IMR-90 (cell line): ENCODE data around the gene ERGIC1. TPM values are rescaled to one million over a fixed set of nuclear protein-coding genes. Genes with fewer than 3 reads are reported as not detected.

Source experiments
- ATAC-seq: fragments of 200-7000 bp; cut with Tn5 transposase; 2 replicates; pipeline ENCODE4 v1.9.1; 2020; ENCODE audit warnings: low read depth, mild to moderate bottlenecking, moderate library complexity
- Bru-seq: library from RNA; stranded (reverse); fragments of 400-500 nt; gene quantifications from one replicate; lab custom pipeline; 2021; lab: Mats Ljungman, UMichigan
- BruChase-seq, 2 experiments: library from RNA; stranded (reverse); fragments of 400-500 nt; gene quantifications; one replicate each; lab custom pipeline; 2021; lab: Mats Ljungman, UMichigan
- BruUV-seq: library from RNA; stranded (reverse); fragments of 400-500 nt; replicated peaks from 2 replicates; lab custom pipeline; 2021; lab: Mats Ljungman, UMichigan
- CTCF ChIA-PET: fragments of 300-600 bp; formaldehyde crosslinking; extraction: SDS; loops from one replicate; lab custom pipeline; 2021; ENCODE audit warnings: antibody characterized with exemption; lab: Yijun Ruan, JAX
- POLR2A ChIA-PET: fragments of 300-600 bp; sonication (Branson Sonifier 250); formaldehyde crosslinking; loops from one replicate; lab custom pipeline; 2022; ENCODE audit warnings: antibody characterized with exemption; ENCODE audit not compliant: unreplicated experiment; lab: Charles Lee
- DNase-seq: peaks from one replicate; pipeline ENCODE4 v3.0.0; 2013
- H2AFZ ChIP-seq: replicated peaks from 2 replicates; pipeline ENCODE3; 2013; ENCODE audit warnings: low read length, mild to moderate bottlenecking; ENCODE audit not compliant: poor library complexity
- H2AK5ac ChIP-seq: 2 replicates; pipeline ENCODE4 v1.6.1; 2013; ENCODE audit warnings: low read depth, low read length, inconsistent platforms
- H2AK9ac ChIP-seq: replicated peaks from 2 replicates; pipeline ENCODE3; 2013; ENCODE audit warnings: mild to moderate bottlenecking, low read depth, low read length, moderate library complexity; ENCODE audit not compliant: poor library complexity
- H2BK120ac ChIP-seq: 2 replicates; pipeline ENCODE4 v1.6.1; 2013; ENCODE audit warnings: low read depth, low read length, inconsistent platforms
- H2BK15ac ChIP-seq: 3 replicates; pipeline ENCODE4 v1.6.1; 2013; ENCODE audit warnings: low read depth, low read length, inconsistent platforms
- H2BK20ac ChIP-seq: 2 replicates; pipeline ENCODE4 v1.6.1; 2013; ENCODE audit warnings: low read depth, mild to moderate bottlenecking, inconsistent platforms, low read length, moderate library complexity
- H2BK5ac ChIP-seq: 2 replicates; pipeline ENCODE4 v1.6.1; 2013; ENCODE audit warnings: mild to moderate bottlenecking, low read depth, low read length, inconsistent platforms; ENCODE audit not compliant: poor library complexity, severe bottlenecking
- H3K14ac ChIP-seq: replicated peaks from 2 replicates; pipeline ENCODE4 v1.6.1; 2013; ENCODE audit warnings: low read depth, low read length, inconsistent platforms
- H3K18ac ChIP-seq: 2 replicates; pipeline ENCODE4 v1.6.1; 2013; ENCODE audit warnings: low read depth, low read length, control low read depth
- H3K23ac ChIP-seq: 2 replicates; pipeline ENCODE4 v1.6.1; 2013; ENCODE audit warnings: low read depth, low read length, inconsistent platforms
- H3K27ac ChIP-seq: 2 replicates; pipeline ENCODE4 v1.5.1; 2013; ENCODE audit warnings: mild to moderate bottlenecking, control low read depth, low read length; ENCODE audit not compliant: insufficient read depth
- H3K27me3 ChIP-seq: 2 replicates; pipeline ENCODE4 v1.6.1; 2013; ENCODE audit warnings: low read length; ENCODE audit not compliant: control insufficient read depth, insufficient read depth
- H3K36me3 ChIP-seq: 2 replicates; pipeline ENCODE4 v1.6.1; 2013; ENCODE audit warnings: low read length, mixed read lengths; ENCODE audit not compliant: control insufficient read depth, insufficient read depth
- H3K4ac ChIP-seq: 2 replicates; pipeline ENCODE4 v1.6.1; 2013; ENCODE audit warnings: low read depth, low read length, inconsistent platforms
- H3K4me1 ChIP-seq: 2 replicates; pipeline ENCODE4 v1.6.1; 2013; ENCODE audit warnings: low read length, mixed read lengths; ENCODE audit not compliant: control insufficient read depth, insufficient read depth
- H3K4me2 ChIP-seq: 2 replicates; pipeline ENCODE4 v1.6.1; 2013; ENCODE audit warnings: low read depth, mild to moderate bottlenecking, control low read depth, low read length, moderate library complexity
- H3K4me3 ChIP-seq: 2 replicates; pipeline ENCODE4 v1.5.1; 2013; ENCODE audit warnings: low read depth, mild to moderate bottlenecking, control low read depth, low read length, moderate library complexity; ENCODE audit not compliant: insufficient read depth
- H3K56ac ChIP-seq: 2 replicates; pipeline ENCODE4 v1.6.1; 2013; ENCODE audit warnings: low read length, inconsistent platforms; ENCODE audit not compliant: insufficient read depth; ENCODE audit errors: extremely low read depth
- H3K79me1 ChIP-seq, 2 experiments: 2 replicates each; pipeline ENCODE4 v1.6.1; 2013; ENCODE audit warnings: low read length in 2 of 2, inconsistent platforms in 1 of 2, low read depth in 1 of 2
- H3K9ac ChIP-seq: 2 replicates; pipeline ENCODE4 v1.6.1; 2013; ENCODE audit warnings: low read depth, low read length, control low read depth
- H3K9me1 ChIP-seq: 2 replicates; pipeline ENCODE4 v1.6.1; 2013; ENCODE audit warnings: low read length, inconsistent platforms; ENCODE audit not compliant: insufficient read depth
- H3K9me3 ChIP-seq: 2 replicates; pipeline ENCODE4 v1.6.1; 2013; ENCODE audit warnings: low read length; ENCODE audit not compliant: control insufficient read depth, insufficient read depth
- H4K20me1 ChIP-seq: 2 replicates; pipeline ENCODE4 v1.6.1; 2013; ENCODE audit warnings: low read length, inconsistent platforms; ENCODE audit not compliant: insufficient read depth
- H4K5ac ChIP-seq: 2 replicates; pipeline ENCODE4 v1.6.1; 2013; ENCODE audit warnings: mild to moderate bottlenecking, low read depth, low read length, control low read depth
- H4K8ac ChIP-seq, 2 experiments: 2 replicates each; pipeline ENCODE4 v1.6.1; 2013; ENCODE audit warnings: low read depth in 2 of 2, low read length in 2 of 2, control low read depth in 1 of 2, inconsistent platforms in 1 of 2
- H4K91ac ChIP-seq: 2 replicates; pipeline ENCODE4 v1.6.1; 2013; ENCODE audit warnings: low read depth, low read length, inconsistent platforms; ENCODE audit not compliant: insufficient read depth
- CEBPB ChIP-seq: IDR thresholded peaks from 2 replicates; pipeline ENCODE4 v1.6.1; 2012; ENCODE audit warnings: low read depth, low read length, improper control_type of control experiment
- CHD1 ChIP-seq: IDR thresholded peaks from 2 replicates; pipeline ENCODE4 v1.6.1; 2012; ENCODE audit warnings: low read depth, low read length, improper control_type of control experiment
- CTCF ChIP-seq: conservative IDR thresholded peaks from 2 replicates; pipeline ENCODE4 v1.5.1; 2012; ENCODE audit warnings: mild to moderate bottlenecking, low read depth, low read length, improper control_type of control experiment
- ELK1 ChIP-seq: fragments of 150-350 bp; IDR thresholded peaks from 2 replicates; pipeline ENCODE4 v1.6.1; 2016; ENCODE audit warnings: low read depth, mild to moderate bottlenecking, low read length, moderate library complexity, borderline replicate concordance
- FOS ChIP-seq: fragments of 150-350 bp; IDR thresholded peaks from 2 replicates; pipeline ENCODE4 v1.6.1; 2016; ENCODE audit warnings: low read depth, low read length
- MAFK ChIP-seq: IDR thresholded peaks from 2 replicates; pipeline ENCODE4 v1.6.1; 2012; ENCODE audit warnings: low read depth, low read length, improper control_type of control experiment
- MXI1 ChIP-seq: IDR thresholded peaks from 2 replicates; pipeline ENCODE4 v1.6.1; 2012; ENCODE audit warnings: low read depth, mild to moderate bottlenecking, low read length, moderate library complexity, borderline replicate concordance
- NFE2L2 ChIP-seq: fragments of 150-350 bp; IDR thresholded peaks from 2 replicates; pipeline ENCODE4 v1.6.1; 2016; ENCODE audit warnings: low read depth, mild to moderate bottlenecking, low read length
- POLR2A ChIP-seq: IDR thresholded peaks from 2 replicates; pipeline ENCODE4 v1.6.1; 2012; ENCODE audit warnings: mild to moderate bottlenecking, low read depth, low read length
- SMC3 ChIP-seq: fragments of 150-350 bp; IDR thresholded peaks from 2 replicates; pipeline ENCODE4 v1.6.1; 2016; ENCODE audit warnings: low read depth, mild to moderate bottlenecking, antibody characterized with exemption, low read length, moderate library complexity
- USF2 ChIP-seq: fragments of 150-350 bp; IDR thresholded peaks from 2 replicates; pipeline ENCODE4 v1.6.1; 2017; ENCODE audit warnings: mild to moderate bottlenecking, antibody characterized with exemption, low read length, low read depth
- WGBS, 2 experiments: methylation state at CpG; one replicate each; pipeline versions ENCODE4 v1.1.5 to v1.1.7; 2013; ENCODE audit warnings: missing lambda C conversion rate in 2 of 2; ENCODE audit not compliant: insufficient read length in 1 of 2; ENCODE audit errors: extremely low coverage in 2 of 2; 5-methylcytosine and 5-hydroxymethylcytosine counted together
- dilution Hi-C: fragments of 300-500 bp; cut with HindIII; formaldehyde crosslinking; loops from one replicate; pipeline ENCODE4 v1.14.3; 2018; ENCODE audit warnings: low sequenced_read_pairs; ENCODE audit not compliant: unreplicated experiment
- in situ Hi-C: fragments of 300-500 bp; cut with MboI; formaldehyde crosslinking; loops from 3 replicates; pipeline ENCODE4 v1.14.3; 2019; ENCODE audit warnings: low sequenced_read_pairs, inconsistent platforms, mixed read lengths
- intact Hi-C: fragments of 100-400 bp; cut with micrococcal nuclease; formaldehyde crosslinking; loops from 2 replicates; pipeline ENCODE4 v1.10.0; 2022
- long read RNA-seq: library from polyadenylated mRNA; unstranded; transcript quantifications from one replicate; pipeline ENCODE4 v2.0.0, GENCODE V29; 2021; ENCODE audit not compliant: unreplicated experiment
- polyA plus RNA-seq, 3 experiments: library from polyadenylated mRNA; depleted of rRNA; stranded (reverse); fragments of >200 nt; gene quantifications; 2 replicates each; pipeline ENCODE4 v1.2.3, GENCODE V29; 2012; ENCODE audit warnings: low replicate concordance in 1 of 3
- total RNA-seq: library from RNA; depleted of rRNA; stranded (reverse); fragments of >200 nt; gene quantifications from 2 replicates; pipeline ENCODE4 v1.2.3, GENCODE V29; 2012; rRNA removed

Gene ERGIC1
- 124 and 134 TPM in 2 replicates for total RNA-seq
- polyA plus RNA-seq (2012; rRNA removed), result 185 and 192 TPM in 2 replicates
- polyA plus RNA-seq (2012; cell fraction: cytosol; rRNA removed), result 59.2 and 179 TPM in 2 replicates
- polyA plus RNA-seq (2012; cell fraction: nucleus; rRNA removed; ENCODE audit: low replicate concordance), result 128 and 132 TPM in 2 replicates
- Bru-seq, nascent RNA, result percentile 91 among the genes with signal in this experiment
- BruChase-seq, experiment 1, labeled RNA remaining after a 6-hour chase, result percentile 89 among the genes with signal in this experiment
- BruChase-seq, experiment 2, labeled RNA remaining after a 2-hour chase, result percentile 83 among the genes with signal in this experiment
- long read RNA-seq, transcript ERGIC1-202 (10 exons, 2,881 nt), result major isoform, 16 of 47 reads
- long read RNA-seq, partial matches to known transcripts, result 12 of 47 reads
- long read RNA-seq, other reads (novel, unspliced or antisense), result 19 of 47 reads

GRCh38 chr5:172833686-172834414, at the start of gene ERGIC1:
Gene ERGIC1, plus strand, starts transcription at chr5:172834251. Its CDS starts 163 bp downstream, at chr5:172834414.
- peak within 1 kb of the TSS; percentile 75 for H2BK120ac ChIP-seq
- H3K4me3 ChIP-seq, result peak within 1 kb of the TSS; percentile 96
- peak within 1 kb of the TSS; percentile 87 for H3K56ac ChIP-seq
- H3K4me2 ChIP-seq, result peak within 1 kb of the TSS; percentile 95
- 0% methylated on average over 17 of the region's 53 CpGs; no CpG with 5 or more reads in 1 of the 2 experiments for WGBS, 2 experiments
- ATAC-seq (peak; percentile 92), DNase-seq (peak; percentile 78)
- H3K23ac ChIP-seq, result peak within 1 kb of the TSS; percentile 79
- H3K27me3 ChIP-seq, result no peaks in the 10 kb centered on the region
- H2AFZ ChIP-seq, result peak within 1 kb of the TSS; percentile 89
- POLR2A ChIA-PET, result no interaction called here
- peak within 1 kb of the TSS; percentile 29; the same call in 1 of the 2 replicates for H2BK20ac ChIP-seq
- H3K27ac ChIP-seq, result peak within 1 kb of the TSS; percentile 93
- H4K8ac ChIP-seq, result peak within 1 kb of the TSS; percentile 85 to 88
- dilution Hi-C loops (no loop called here), in situ Hi-C loops (no loop called here), intact Hi-C loops (loop anchor here (1.0 to 10.0 kb wide), 2 partner anchors 62 to 119 kb away; no protein-coding TSS in a partner anchor)
- H4K20me1 ChIP-seq, result 0 out of 2 replicates have a peak, but pooled peaks cover 12% of the 10 kb centered on the region
- H4K91ac ChIP-seq, result peak within 1 kb of the TSS; percentile 83
- TSS peak; percentile 95 for BruUV-seq
- peaks cover 16% of the 10 kb centered on the region for H3K36me3 ChIP-seq
- H4K5ac ChIP-seq, result peak within 1 kb of the TSS; percentile 87
- peak within 1 kb of the TSS; percentile 92 for H3K4ac ChIP-seq
- peak within 1 kb of the TSS; percentile 82 for H3K18ac ChIP-seq
- H3K4me1 ChIP-seq, result peaks cover 26% of the 10 kb centered on the region
- H3K9me3 ChIP-seq, result no peaks in the 10 kb centered on the region
- H2BK15ac ChIP-seq, result peak within 1 kb of the TSS; percentile 96; the same call in 2 of the 3 replicates
- H3K79me1 ChIP-seq, result peaks cover 7 to 76% of the 10 kb centered on the region in 2 experiments; a peak in 3 of 4 replicates
- peaks cover 38% of the 10 kb centered on the region for H3K9me1 ChIP-seq
- CTCF ChIA-PET, result no interaction called here
- H2AK5ac ChIP-seq, result peak within 1 kb of the TSS; percentile 95
- peak within 1 kb of the TSS; percentile 93 for H2BK5ac ChIP-seq
- peak within 1 kb of the TSS; percentile 90 for H3K9ac ChIP-seq
- peak within 1 kb of the TSS; percentile 99 for H2AK9ac ChIP-seq
- H3K14ac ChIP-seq, result peak within 1 kb of the TSS; percentile 84
- TF ChIP-seq FOS (no peak), NFE2L2 (no peak), MXI1 (peak; percentile 64; the same call in 1 of the 2 replicates), CTCF (no peak), POLR2A (peak; percentile 95), ELK1 (no peak), SMC3 (0 out of 2 replicates have a peak, but pooled peaks have one; percentile 3), MAFK (no peak), CEBPB (no peak), USF2 (no peak), CHD1 (0 out of 2 replicates have a peak, but pooled peaks have one; percentile 15)
